GM21381 (cell line): ENCODE data around the gene TPD52L1.
"Not testable (repeated sequence)": the region's sequence is repeated elsewhere in the genome, so short reads cannot be mapped to it uniquely, and the experiment has no call there.

Experiments
- ATAC-seq: cut with Tn5 transposase; IDR thresholded peaks from one replicate; pipeline ENCODE4 v1.9.1; 2021; ENCODE audit warnings: mild to moderate bottlenecking, moderate library complexity; ENCODE audit not compliant: unreplicated experiment

TPD52L1 gene

GRCh38 chr6:125153391-125154117, at the start of gene TPD52L1:
TPD52L1 (plus strand) TSS chr6:125153773; CDS start chr6:125153952, 179 bp downstream.
- ATAC-seq = peak; percentile 98

GRCh38 chr6:125104425-125104824, 49.1 kb upstream of the TPD52L1 start:
- ATAC-seq = no peak

DNA sequence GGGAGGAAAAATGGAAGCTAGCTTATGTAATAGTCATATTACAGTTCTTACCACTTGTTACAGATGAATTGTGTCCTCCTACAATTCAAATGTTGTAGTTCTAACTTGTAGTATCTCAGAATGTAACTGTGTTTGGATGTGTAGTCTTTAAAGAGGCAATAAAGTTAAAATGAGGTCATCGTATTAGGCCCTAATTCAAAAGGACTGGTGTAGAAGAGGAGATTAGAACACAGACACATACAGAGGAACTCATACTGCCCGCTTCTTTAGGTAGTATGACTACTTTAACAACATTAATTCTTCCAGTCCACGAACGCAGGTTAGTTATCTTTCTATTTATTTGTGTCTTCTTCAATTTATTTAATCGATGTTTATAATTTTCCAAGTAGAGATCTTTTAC, 46.5 kb upstream of the TPD52L1 start:
- ATAC-seq = no peak

- ATAC-seq = no peak
These were observed 45.7 kb upstream of the TPD52L1 start for GRCh38 chr6:125107896-125108295.

GRCh38 chr6:125110056-125110455, 43.5 kb upstream of the TPD52L1 start:
- ATAC-seq = no peak

DNA sequence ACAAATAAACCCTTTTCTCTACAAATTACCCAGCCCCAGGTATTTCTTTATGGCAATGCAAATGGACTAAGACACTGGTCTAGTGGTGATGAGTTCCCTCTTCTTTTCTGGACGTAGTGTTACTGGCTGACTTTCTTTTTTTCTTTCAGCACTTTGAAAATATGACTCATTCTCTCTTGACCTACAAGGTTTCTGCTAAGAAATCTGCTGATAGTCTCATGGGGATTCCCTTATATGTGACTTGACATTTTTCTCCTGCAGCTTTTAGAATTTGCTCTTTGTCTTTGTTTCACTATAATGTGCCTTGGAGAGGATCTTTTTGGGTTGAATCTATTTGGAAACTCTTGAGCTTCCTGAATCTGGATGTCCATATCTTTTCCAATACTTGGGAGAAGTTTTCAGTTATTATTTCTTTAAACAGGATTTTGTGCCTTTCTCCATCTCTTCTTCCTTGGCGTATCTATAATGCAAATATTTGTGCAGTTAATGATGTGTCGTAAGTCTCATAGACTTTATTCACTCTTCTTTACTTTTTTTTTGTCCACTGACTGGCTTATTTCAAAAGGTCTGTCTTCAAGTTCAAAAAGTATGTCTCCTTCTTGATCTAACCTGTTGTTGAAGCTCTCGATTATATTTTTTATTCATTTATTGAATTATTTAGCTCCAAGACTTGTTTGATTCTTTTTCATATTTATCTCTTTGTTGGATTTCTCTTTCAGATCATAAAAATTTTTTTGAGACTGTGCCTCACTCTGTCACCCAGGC, 42.2 kb upstream of the TPD52L1 start:
- no peak for ATAC-seq

DNA sequence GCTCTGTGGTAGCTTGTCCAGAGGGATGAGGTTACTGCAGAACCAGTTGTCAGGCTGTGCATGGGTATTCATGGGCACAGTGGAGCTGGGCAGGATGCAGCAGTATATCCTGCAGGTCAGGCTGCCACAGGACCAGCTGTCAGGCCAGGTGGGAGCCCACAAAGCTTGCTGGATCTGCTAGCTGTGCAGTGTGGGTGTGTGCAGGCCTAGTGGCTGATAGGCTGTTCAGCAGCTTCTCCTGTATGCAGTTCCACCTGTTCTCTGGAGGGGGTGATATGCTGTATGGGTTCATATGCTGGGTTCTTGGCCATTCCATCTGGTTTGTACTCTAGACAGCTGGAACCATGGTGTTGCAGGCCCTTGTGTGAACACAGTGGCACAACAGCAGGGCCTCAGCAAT, 40.6 kb upstream of the TPD52L1 start:
- ATAC-seq = no peak

- no peak for ATAC-seq
These were observed 39.2 kb upstream of the TPD52L1 start for GRCh38 chr6:125114248-125114858.

GRCh38 chr6:125116170-125116569, 37.4 kb upstream of the TPD52L1 start:
- no peak for ATAC-seq

DNA sequence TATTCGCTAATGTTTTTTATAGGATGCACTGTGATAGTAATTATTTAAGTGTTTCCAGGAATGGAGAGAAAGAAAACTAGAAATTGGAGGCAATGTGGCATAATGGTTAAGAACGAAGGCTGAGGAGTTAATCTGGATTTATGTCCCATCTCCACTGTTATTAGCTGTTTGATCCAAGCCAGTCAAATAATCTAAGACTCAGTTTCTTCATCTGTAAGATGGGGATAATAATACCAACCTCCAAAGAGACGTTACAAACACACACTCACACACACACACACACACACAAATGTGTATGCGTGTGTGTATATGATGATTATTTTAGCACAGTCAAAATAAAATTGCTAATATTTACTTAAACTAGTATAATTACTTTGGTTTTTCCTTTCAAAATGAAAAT, 36.9 kb upstream of the TPD52L1 start:
- no peak for ATAC-seq

GRCh38 chr6:125117818-125118217, 35.8 kb upstream of the TPD52L1 start:
- ATAC-seq = no peak

DNA sequence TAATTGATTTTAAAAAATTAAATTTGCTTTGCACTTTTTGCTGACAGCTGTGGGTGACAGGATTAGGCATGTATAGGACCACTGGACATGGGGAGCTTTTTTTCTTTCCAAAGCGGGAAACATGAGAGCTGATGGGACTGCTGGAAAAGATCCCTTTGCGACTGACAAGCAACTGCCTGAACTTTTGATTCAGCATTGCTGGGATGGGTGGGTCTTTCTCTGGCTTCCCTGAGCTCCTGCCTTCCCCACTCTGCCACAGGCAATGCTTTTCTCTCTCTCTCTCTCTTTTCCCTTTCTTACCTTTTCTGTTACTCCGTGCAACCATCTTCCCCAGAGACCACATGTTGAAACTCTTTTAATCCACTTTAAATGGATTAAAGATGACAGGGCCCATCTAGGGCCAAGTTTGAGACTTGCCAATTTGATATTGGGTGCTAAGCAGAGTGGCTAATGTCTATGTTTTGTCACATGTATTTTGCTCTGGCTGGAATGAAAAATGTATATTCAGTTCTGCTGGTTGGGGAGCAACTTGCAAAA, 33.5 kb upstream of the TPD52L1 start:
- no peak for ATAC-seq

DNA sequence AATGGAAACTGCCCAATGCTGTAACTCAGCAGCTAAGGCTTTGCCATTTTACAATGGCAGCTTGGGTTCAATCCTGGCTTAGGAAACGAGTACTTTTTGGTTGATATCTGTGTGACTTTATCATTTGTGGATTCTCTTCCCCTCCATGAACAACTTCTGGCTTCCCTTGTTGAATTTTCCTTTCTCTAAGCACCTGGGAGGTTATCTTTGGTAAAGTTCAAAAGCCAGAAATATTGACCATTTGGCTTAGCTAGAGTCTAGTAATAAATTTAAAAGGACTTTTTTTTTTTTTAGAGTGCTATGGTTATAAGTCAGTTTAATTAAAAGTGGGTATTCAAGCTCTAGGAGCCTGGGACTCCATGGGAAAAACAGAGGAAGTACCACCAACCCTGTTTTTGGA, 31.7 kb upstream of the TPD52L1 start:
- ATAC-seq = no peak

GRCh38 chr6:125123051-125123450, 30.5 kb upstream of the TPD52L1 start:
- no peak for ATAC-seq

DNA sequence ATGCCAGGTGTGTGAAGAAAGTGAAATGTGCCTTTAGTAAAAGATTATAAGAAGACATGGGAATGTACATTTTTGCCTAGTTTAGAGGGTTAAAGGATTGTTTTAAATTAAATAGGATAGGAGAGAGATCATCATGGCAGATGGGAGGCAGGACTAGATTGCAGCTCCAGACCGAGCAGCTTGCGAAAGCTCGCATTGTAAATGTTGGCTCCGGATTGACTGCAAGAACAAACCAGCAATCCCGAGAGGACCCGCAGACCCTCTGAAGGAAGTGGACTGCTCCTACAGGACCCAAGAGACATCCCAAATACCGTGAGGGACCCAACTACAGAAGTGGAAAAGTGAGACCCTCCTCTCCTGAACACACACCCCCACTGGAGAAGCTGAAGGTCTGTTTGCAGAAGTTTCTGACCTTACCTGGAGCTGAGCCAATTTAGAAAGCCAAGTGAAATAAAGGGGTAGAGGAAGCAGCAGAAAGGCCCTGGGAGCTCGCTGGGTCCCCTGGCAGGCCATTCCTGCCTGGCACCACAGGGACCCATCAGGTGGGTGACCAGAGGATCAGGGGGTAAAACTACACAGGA, 30.0 kb upstream of the TPD52L1 start:
- ATAC-seq = no peak

- ATAC-seq = no peak
These were observed 29.4 kb upstream of the TPD52L1 start for GRCh38 chr6:125124049-125124669.

DNA sequence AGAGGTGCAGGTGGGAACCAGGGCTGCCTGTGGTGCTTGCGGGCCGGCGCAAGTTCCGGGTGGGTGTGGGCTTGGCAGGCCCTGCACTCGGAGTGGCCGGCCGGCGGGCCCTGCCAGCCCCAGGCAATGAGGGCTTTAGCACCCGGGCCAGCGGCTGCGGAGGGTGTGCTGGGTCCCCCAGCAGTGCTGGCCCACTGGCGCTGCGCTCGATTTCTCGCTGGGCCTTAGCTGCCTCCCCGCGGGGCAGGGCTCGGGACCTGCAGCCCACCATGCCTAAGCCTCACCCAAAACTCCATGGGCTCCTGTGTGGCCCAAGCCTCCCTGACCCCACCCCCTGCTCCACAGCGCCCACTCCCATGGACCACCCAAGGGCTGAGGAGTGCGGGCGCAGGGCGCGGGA, 27.7 kb upstream of the TPD52L1 start:
- not testable (repeated sequence) for ATAC-seq

DNA sequence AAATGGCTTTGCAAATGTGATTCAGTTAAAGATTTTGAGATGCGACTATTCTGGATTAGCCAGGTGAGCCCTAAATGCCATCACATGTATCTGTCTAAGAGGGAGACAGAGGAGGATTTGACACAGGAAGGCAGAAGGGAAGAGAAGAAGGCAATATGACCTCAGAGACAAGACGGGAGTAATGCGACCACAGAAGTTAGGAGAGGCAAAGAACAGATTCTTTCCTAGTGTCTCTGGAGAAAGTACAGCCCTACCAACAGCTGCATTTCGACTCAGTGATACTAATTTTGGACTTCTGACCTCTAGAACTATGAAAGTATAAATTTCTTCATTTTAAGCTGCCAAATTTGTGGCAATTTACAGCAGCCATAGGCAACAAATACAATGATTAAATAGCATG, 24.2 kb upstream of the TPD52L1 start:
- ATAC-seq = no peak

GRCh38 chr6:125132058-125132457, 21.5 kb upstream of the TPD52L1 start:
- ATAC-seq = no peak

DNA sequence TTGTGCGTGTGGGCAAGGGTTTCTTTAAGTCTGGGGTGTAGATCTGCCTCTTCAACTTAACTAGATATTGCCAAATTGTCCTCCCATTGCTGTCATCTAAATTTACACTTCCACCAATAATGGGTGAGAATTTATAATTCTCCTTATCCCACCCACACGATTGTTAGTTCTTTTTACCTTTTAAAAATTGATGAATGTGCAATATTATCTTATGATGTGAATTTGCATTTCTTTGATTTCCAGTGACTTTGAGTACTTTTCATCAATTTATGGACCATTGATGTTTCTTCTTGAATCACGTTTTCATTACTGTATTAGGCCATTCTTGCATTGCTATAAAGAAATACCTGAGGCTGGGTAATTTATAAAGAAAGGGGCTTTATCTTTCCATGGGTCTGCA, 17.2 kb upstream of the TPD52L1 start:
- ATAC-seq = no peak

DNA sequence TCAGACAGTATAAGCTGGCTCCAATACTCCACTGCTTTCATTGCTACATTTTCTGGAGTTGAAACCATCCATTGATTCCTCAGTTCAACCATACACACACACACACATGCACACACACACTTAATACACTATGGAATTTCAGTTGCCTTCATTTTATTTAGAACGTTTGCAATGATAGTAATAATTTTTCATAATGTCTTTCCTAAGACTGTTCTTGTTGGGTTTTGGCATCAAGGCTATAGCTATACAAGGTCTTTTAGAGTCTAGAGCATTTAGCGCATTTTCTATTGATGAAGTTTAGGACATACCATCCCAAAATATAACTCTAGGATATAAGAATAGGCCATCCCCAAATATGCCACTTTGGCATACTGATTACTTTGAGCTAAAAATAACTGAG, 15.5 kb upstream of the TPD52L1 start:
- ATAC-seq = no peak
